CD4-positive, alpha-beta T cell (primary cell): ENCODE measurements around the gene GPS2. TPM values are rescaled to one million over a fixed set of nuclear protein-coding genes. Genes with fewer than 3 reads are reported as not detected.
"Not testable (repeated sequence)": the region's sequence is repeated elsewhere in the genome, so short reads cannot be mapped to it uniquely, and the experiment has no call there.

Experiments
- ATAC-seq: fragments of 200-7000 bp; cut with Tn5 transposase; one replicate; pipeline ENCODE4 v1.10.0; 2022; ENCODE audit warnings: mild to moderate bottlenecking; ENCODE audit not compliant: poor library complexity
- CTCF ChIA-PET: fragments of 350-600 bp; sonication (Branson Sonifier 250); formaldehyde crosslinking; loops from one replicate; lab custom pipeline; 2021; ENCODE audit warnings: antibody characterized with exemption, inconsistent platforms; lab: Charles Lee
- POLR2A ChIA-PET: fragments of 350-600 bp; sonication (Branson Sonifier 250); formaldehyde crosslinking; loops from one replicate; lab custom pipeline; 2021; ENCODE audit warnings: antibody characterized with exemption, inconsistent platforms; lab: Charles Lee
- DNase-seq, 14 experiments: peaks; one replicate each; pipeline ENCODE4 v3.0.0-alpha.2; 2013 to 2020; ENCODE audit warnings: mixed read lengths in 2 of 14
- H3K27ac ChIP-seq, 2 donors: one replicate each; pipeline versions ENCODE4 v1.5.1 to v1.7.0; 2013; ENCODE audit warnings: low read length in 2 of 2, low read depth in 1 of 2, mild to moderate bottlenecking in 1 of 2
- H3K27me3 ChIP-seq, 2 experiments: 1 replicate in 1 of 2; 2 replicates in 1 of 2; pipeline versions ENCODE4 v1.6.1 to v1.7.0; 2013; ENCODE audit warnings: low read length in 2 of 2, control low read depth in 1 of 2, mild to moderate bottlenecking in 1 of 2, moderate library complexity in 1 of 2; ENCODE audit not compliant: insufficient read depth in 2 of 2, control insufficient read depth in 1 of 2
- H3K36me3 ChIP-seq: one replicate; pipeline ENCODE4 v1.6.1; 2013; ENCODE audit warnings: low read length, control low read depth; ENCODE audit not compliant: insufficient read depth
- H3K4me1 ChIP-seq: one replicate; pipeline ENCODE4 v1.6.1; 2013; ENCODE audit warnings: low read length, control low read depth; ENCODE audit not compliant: insufficient read depth
- H3K4me3 ChIP-seq: one replicate; pipeline ENCODE4 v1.5.1; 2013; ENCODE audit warnings: mild to moderate bottlenecking, low read length, moderate library complexity
- H3K9me3 ChIP-seq, 2 experiments: 1 replicate in 1 of 2; 2 replicates in 1 of 2; pipeline versions ENCODE4 v1.6.1 to v1.7.0; 2013; ENCODE audit warnings: low read length in 2 of 2, mild to moderate bottlenecking in 2 of 2, control low read depth in 1 of 2, moderate library complexity in 1 of 2; ENCODE audit not compliant: control insufficient read depth in 1 of 2, insufficient read depth in 1 of 2
- H3K27ac Mint-ChIP-seq: one replicate; pipeline ENCODE4 v1.8.0; 2020; ENCODE audit warnings: mixed read lengths
- H3K27me3 Mint-ChIP-seq: one replicate; pipeline ENCODE4 v1.8.0; 2021; ENCODE audit warnings: mixed read lengths
- H3K36me3 Mint-ChIP-seq: one replicate; pipeline ENCODE4 v1.8.0; 2021; ENCODE audit warnings: low read depth, mixed read lengths
- H3K4me1 Mint-ChIP-seq: one replicate; pipeline ENCODE4 v1.8.0; 2021; ENCODE audit warnings: low read depth, mixed read lengths
- H3K4me3 Mint-ChIP-seq: one replicate; pipeline ENCODE4 v1.8.0; 2020; ENCODE audit warnings: mild to moderate bottlenecking, mixed read lengths
- H3K9me3 Mint-ChIP-seq: one replicate; pipeline ENCODE4 v1.8.0; 2020; ENCODE audit warnings: mixed read lengths
- intact Hi-C, 2 experiments: fragments of 100-400 bp; cut with DNase I in 1 of 2; cut with micrococcal nuclease in 1 of 2; formaldehyde crosslinking; loops; one replicate each; pipeline versions ENCODE4 v1.15.1 to v1.9.0; 2023 to 2025; cut with DNase I, micrococcal nuclease
- total RNA-seq, 174 experiments: library from RNA in 2 of 174; stranded (reverse) in 2 of 174; gene quantifications; one replicate each; pipeline ENCODE4 v1.2.3 and lab custom pipeline; 2021 to 2026
- TF ChIP-seq, protein P1 (sequence below): fragments of 200-600 bp; IDR thresholded peaks from one replicate; pipeline ENCODE4 v1.8.0; 2022; ENCODE audit warnings: antibody characterized with exemption, mild to moderate bottlenecking

Gene GPS2
- total RNA-seq, 2 experiments from 2014 or later: 122 to 140 TPM

DNA sequence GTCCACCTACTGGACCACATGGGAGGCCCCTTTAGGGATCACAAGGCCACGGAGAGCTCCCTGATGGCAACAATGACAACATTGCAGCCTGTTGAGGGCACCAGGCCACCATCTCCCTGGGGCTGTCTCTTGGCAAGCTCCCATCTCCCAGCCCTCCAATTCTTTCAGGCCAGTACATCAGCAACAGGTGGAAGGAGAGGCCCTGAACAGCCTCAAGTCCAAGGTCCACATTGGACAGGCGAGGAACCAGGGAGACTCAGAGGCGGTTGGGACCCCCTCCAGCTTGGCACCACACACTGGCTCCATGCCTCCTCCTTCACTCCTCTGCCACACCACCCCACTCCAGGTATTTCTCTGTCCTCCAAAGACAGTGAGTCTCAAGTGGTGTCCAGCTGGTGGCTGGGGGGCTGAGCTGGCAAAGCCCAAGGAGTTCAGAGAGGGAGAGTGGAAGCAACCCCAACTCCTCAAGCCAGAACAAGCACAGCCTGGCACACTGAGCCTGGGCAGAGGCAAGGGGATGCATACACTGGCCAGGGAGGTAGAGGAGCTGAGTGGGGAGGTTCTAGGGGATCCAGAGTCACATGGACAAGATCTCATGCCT is 19.9 kb upstream of the GPS2 start:
- Histone ChIP-seq H3K4me1 (peaks cover 89% of the 10 kb centered on the region), H3K36me3 (peaks cover 23% of the 10 kb centered on the region), H3K4me3 (no peak overlapping the region), H3K27ac (peak overlapping the region; percentile 55 to 64), H3K27me3 (no peaks in the 10 kb centered on the region), H3K9me3 (no peaks in the 10 kb centered on the region)
- ChIA-PET POLR2A (interaction anchor here (0.8 to 6.2 kb wide), 5 partner anchors 14 to 352 kb away, joined by 3 to 96 read pairs (median 27); partner anchors contain the start of genes KCTD11 and TP53), CTCF (interaction anchor here (1.5 kb wide), 1 partner anchor 15 kb away, joined by 7 read pairs; no protein-coding TSS in a partner anchor)
- Mint-ChIP-seq H3K4me1 (peaks cover 56% of the 10 kb centered on the region), H3K27ac (peak overlapping the region; percentile 91), H3K36me3 (peaks cover 40% of the 10 kb centered on the region), H3K4me3 (peak overlapping the region; percentile 89), H3K9me3 (no peaks in the 10 kb centered on the region), H3K27me3 (no peaks in the 10 kb centered on the region)
- TF ChIP-seq, protein P1, sequence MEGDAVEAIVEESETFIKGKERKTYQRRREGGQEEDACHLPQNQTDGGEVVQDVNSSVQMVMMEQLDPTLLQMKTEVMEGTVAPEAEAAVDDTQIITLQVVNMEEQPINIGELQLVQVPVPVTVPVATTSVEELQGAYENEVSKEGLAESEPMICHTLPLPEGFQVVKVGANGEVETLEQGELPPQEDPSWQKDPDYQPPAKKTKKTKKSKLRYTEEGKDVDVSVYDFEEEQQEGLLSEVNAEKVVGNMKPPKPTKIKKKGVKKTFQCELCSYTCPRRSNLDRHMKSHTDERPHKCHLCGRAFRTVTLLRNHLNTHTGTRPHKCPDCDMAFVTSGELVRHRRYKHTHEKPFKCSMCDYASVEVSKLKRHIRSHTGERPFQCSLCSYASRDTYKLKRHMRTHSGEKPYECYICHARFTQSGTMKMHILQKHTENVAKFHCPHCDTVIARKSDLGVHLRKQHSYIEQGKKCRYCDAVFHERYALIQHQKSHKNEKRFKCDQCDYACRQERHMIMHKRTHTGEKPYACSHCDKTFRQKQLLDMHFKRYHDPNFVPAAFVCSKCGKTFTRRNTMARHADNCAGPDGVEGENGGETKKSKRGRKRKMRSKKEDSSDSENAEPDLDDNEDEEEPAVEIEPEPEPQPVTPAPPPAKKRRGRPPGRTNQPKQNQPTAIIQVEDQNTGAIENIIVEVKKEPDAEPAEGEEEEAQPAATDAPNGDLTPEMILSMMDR: no peak
- ATAC-seq: no peak
- intact Hi-C loops: no loop called here
- no peak for DNase-seq

DNA sequence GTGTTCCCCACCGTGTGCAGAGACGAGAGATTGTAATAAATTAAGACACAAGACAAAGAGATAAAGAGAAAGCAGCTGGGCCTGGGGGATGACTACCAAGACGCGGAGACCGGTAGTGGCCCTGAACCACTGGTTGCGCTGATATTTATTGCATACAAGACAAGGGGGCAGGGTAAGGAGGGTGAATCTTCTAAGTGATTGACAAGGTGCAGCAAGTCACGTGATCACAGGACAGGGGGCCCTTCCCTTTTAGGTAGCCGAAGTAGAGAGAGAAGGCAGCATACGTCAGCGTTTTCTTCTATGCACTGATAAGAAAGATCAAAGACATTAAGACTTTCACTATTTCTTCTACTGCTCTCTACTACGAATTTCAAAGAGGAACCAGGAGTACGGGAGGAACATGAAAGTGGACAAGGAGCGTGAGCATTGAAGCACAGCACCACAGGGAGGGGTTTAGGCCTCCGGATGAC is 17.5 kb upstream of the GPS2 start:
- peaks cover 81% of the 10 kb centered on the region for H3K4me1 ChIP-seq
- intact Hi-C loops, CTCF ChIA-PET, H3K27me3 Mint-ChIP-seq, ATAC-seq, H3K9me3 ChIP-seq, H3K9me3 Mint-ChIP-seq, H3K27me3 ChIP-seq, H3K36me3 ChIP-seq, H3K4me3 ChIP-seq: not testable (repeated sequence)
- DNase-seq: peak in 6 of 14 experiments; percentile 27 to 75 (median 50)
- Mint-ChIP-seq H3K27ac (peak overlapping the region; percentile 83), H3K36me3 (peaks cover 30% of the 10 kb centered on the region), H3K4me3 (peak overlapping the region; percentile 80), H3K4me1 (peaks cover 64% of the 10 kb centered on the region)
- H3K27ac ChIP-seq: peak overlapping the region in 1 of 2 donors; percentile 36
- POLR2A ChIA-PET: interaction anchor here (0.5 to 0.6 kb wide), 2 partner anchors 13 to 19 kb away, joined by 3 read pairs; no protein-coding TSS in a partner anchor

DNA sequence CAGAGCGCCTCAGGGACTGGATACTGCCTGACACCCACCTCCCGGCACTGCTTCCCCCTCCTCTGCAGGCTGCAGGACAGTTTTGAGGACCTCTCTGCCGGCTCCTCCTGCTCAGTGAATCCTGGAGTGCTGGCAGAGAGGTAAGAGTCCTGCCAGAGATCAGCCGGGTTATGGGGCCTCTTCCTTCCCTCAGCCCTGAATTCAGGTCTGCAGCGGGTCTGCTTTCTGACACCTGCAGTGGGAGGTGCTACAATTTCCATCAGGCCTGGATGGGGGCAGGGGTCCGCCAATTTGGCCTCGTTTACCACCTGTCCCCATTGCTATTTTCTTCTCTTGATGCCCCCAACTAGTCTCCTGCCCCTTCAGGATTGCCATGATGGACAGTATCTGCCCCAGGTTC is 17.0 kb upstream of the GPS2 start:
- H3K9me3 ChIP-seq: no peaks in the 10 kb centered on the region
- ChIA-PET POLR2A (interaction anchor here (0.5 to 4.1 kb wide), 3 partner anchors 13 to 19 kb away, joined by 3 to 46 read pairs (median 3); partner anchors contain the start of gene GPS2), CTCF (no interaction called here)
- peak overlapping the region in 1 of 2 donors; percentile 36 for H3K27ac ChIP-seq
- no peak for ATAC-seq
- Mint-ChIP-seq H3K36me3 (peaks cover 25% of the 10 kb centered on the region), H3K27me3 (no peaks in the 10 kb centered on the region), H3K27ac (peak overlapping the region; percentile 83), H3K4me1 (peaks cover 60% of the 10 kb centered on the region), H3K4me3 (peak overlapping the region; percentile 80), H3K9me3 (no peaks in the 10 kb centered on the region)
- H3K4me3 ChIP-seq: no peak overlapping the region
- H3K27me3 ChIP-seq: no peaks in the 10 kb centered on the region
- no peak for DNase-seq
- TF ChIP-seq, protein P1: no peak
- no peaks in the 10 kb centered on the region for H3K36me3 ChIP-seq
- peaks cover 77% of the 10 kb centered on the region for H3K4me1 ChIP-seq
- intact Hi-C loops: no loop called here
